H9 (cell line): ENCODE measurements around the gene SCD5. TPM values are rescaled to one million over a fixed set of nuclear protein-coding genes. Genes with fewer than 3 reads are reported as not detected.

ENCODE experiments used
- DNase-seq: peaks from one replicate; pipeline ENCODE4 v3.0.0-alpha.2; 2017
- H2AFZ ChIP-seq: one replicate; pipeline ENCODE4 v1.6.1; 2013; ENCODE audit warnings: mild to moderate bottlenecking, low read length, control low read depth, moderate library complexity
- H2AK5ac ChIP-seq: 2 replicates; pipeline ENCODE4 v1.6.1; 2013; ENCODE audit warnings: low read length, control low read depth, mixed read lengths; ENCODE audit not compliant: insufficient read length
- H2BK120ac ChIP-seq: one replicate; pipeline ENCODE4 v1.6.1; 2013; ENCODE audit warnings: low read depth, mild to moderate bottlenecking, low read length, control low read depth, inconsistent platforms; ENCODE audit not compliant: poor library complexity, severe bottlenecking
- H2BK12ac ChIP-seq: 2 replicates; pipeline ENCODE4 v1.6.1; 2013; ENCODE audit warnings: low read length, control low read depth, mixed read lengths, low read depth; ENCODE audit not compliant: insufficient read length
- H2BK15ac ChIP-seq: 2 replicates; pipeline ENCODE4 v1.6.1; 2013; ENCODE audit warnings: low read depth, low read length, control low read depth
- H2BK20ac ChIP-seq: one replicate; pipeline ENCODE4 v1.6.1; 2013; ENCODE audit warnings: low read depth, mild to moderate bottlenecking, low read length, control low read depth, inconsistent platforms; ENCODE audit not compliant: poor library complexity, severe bottlenecking
- H2BK5ac ChIP-seq: 2 replicates; pipeline ENCODE4 v1.6.1; 2013; ENCODE audit warnings: low read length, control low read depth, mixed read lengths; ENCODE audit not compliant: insufficient read length
- H3K14ac ChIP-seq: 2 replicates; pipeline ENCODE4 v1.6.1; 2013; ENCODE audit warnings: low read length, control low read depth; ENCODE audit not compliant: insufficient read depth
- H3K18ac ChIP-seq: 2 replicates; pipeline ENCODE4 v1.6.1; 2013; ENCODE audit warnings: low read depth, mild to moderate bottlenecking, mixed read lengths, low read length, control low read depth; ENCODE audit not compliant: insufficient read length
- H3K23ac ChIP-seq: 2 replicates; pipeline ENCODE4 v1.6.1; 2013; ENCODE audit warnings: low read length, control low read depth, mixed read lengths, low read depth; ENCODE audit not compliant: insufficient read length
- H3K23me2 ChIP-seq: 2 replicates; pipeline ENCODE4 v1.6.1; 2013; ENCODE audit warnings: low read depth, mild to moderate bottlenecking, mixed read lengths, low read length, control low read depth; ENCODE audit not compliant: insufficient read length, poor library complexity, severe bottlenecking
- H3K27ac ChIP-seq: 2 replicates; pipeline ENCODE4 v1.5.1; 2013; ENCODE audit warnings: low read length, control low read depth, mixed read lengths, low read depth; ENCODE audit not compliant: insufficient read length
- H3K27me3 ChIP-seq: 2 replicates; pipeline ENCODE4 v1.6.1; 2013; ENCODE audit warnings: low read length, control low read depth, inconsistent platforms; ENCODE audit not compliant: insufficient read depth
- H3K4ac ChIP-seq: 2 replicates; pipeline ENCODE4 v1.6.1; 2013; ENCODE audit warnings: low read depth, mild to moderate bottlenecking, control low read depth, inconsistent platforms, low read length, moderate library complexity
- H3K4me1 ChIP-seq: 2 replicates; pipeline ENCODE4 v1.6.1; 2013; ENCODE audit warnings: low read length, control low read depth, inconsistent platforms; ENCODE audit not compliant: insufficient read depth
- H3K4me2 ChIP-seq: 2 replicates; pipeline ENCODE4 v1.6.1; 2013; ENCODE audit warnings: low read length, control low read depth, mixed read lengths; ENCODE audit not compliant: insufficient read length, insufficient read depth
- H3K56ac ChIP-seq: 2 replicates; pipeline ENCODE4 v1.6.1; 2013; ENCODE audit warnings: low read depth, mild to moderate bottlenecking, mixed read lengths, low read length, control low read depth; ENCODE audit not compliant: insufficient read length
- H3K79me1 ChIP-seq: 2 replicates; pipeline ENCODE4 v1.6.1; 2013; ENCODE audit warnings: low read depth, mild to moderate bottlenecking, moderate library complexity, low read length, control low read depth, inconsistent platforms; ENCODE audit not compliant: insufficient read depth, poor library complexity, severe bottlenecking
- H3K79me2 ChIP-seq: 2 replicates; pipeline ENCODE4 v1.6.1; 2013; ENCODE audit warnings: low read length, control low read depth, inconsistent platforms; ENCODE audit not compliant: insufficient read depth
- H3K9ac ChIP-seq: 2 replicates; pipeline ENCODE4 v1.6.1; 2013; ENCODE audit warnings: low read length, control low read depth, mixed read lengths; ENCODE audit not compliant: insufficient read length; ENCODE audit errors: extremely low read depth
- H3K9me3 ChIP-seq: one replicate; pipeline ENCODE4 v1.6.1; 2013; ENCODE audit warnings: low read depth, low read length, inconsistent platforms; ENCODE audit not compliant: control insufficient read depth
- H3T11ph ChIP-seq: one replicate; pipeline ENCODE4 v1.6.1; 2013; ENCODE audit warnings: mild to moderate bottlenecking, low read length, control low read depth, inconsistent platforms
- H4K20me1 ChIP-seq: one replicate; pipeline ENCODE4 v1.6.1; 2013; ENCODE audit not compliant: control insufficient read depth, insufficient read length, insufficient read depth
- H4K5ac ChIP-seq: 2 replicates; pipeline ENCODE4 v1.6.1; 2013; ENCODE audit warnings: low read depth, mild to moderate bottlenecking, mixed read lengths, low read length, control low read depth; ENCODE audit not compliant: insufficient read length
- H4K8ac ChIP-seq: replicated peaks from 2 replicates; pipeline ENCODE4 v1.6.1; 2013; ENCODE audit warnings: low read length, control low read depth, mixed read lengths, low read depth; ENCODE audit not compliant: insufficient read length
- H4K91ac ChIP-seq: 2 replicates; pipeline ENCODE4 v1.6.1; 2013; ENCODE audit warnings: low read depth, mild to moderate bottlenecking, moderate library complexity, mixed read lengths, low read length, control low read depth; ENCODE audit not compliant: insufficient read length
- H3K27ac Mint-ChIP-seq, 3 experiments: 2 replicates in 2 of 3; 3 replicates in 1 of 3; pipeline ENCODE4 v1.8.0; 2020 to 2021; ENCODE audit warnings: mixed read lengths in 3 of 3, mild to moderate bottlenecking in 1 of 3, moderate library complexity in 1 of 3
- H3K27me3 Mint-ChIP-seq: 2 replicates; pipeline ENCODE4 v1.8.0; 2021; ENCODE audit warnings: low read depth, mild to moderate bottlenecking, moderate library complexity, mixed read lengths
- H3K36me3 Mint-ChIP-seq, 3 experiments: 2 replicates in 2 of 3; 3 replicates in 1 of 3; pipeline ENCODE4 v1.8.0; 2020 to 2021; ENCODE audit warnings: low read depth in 3 of 3, mixed read lengths in 3 of 3; ENCODE audit not compliant: insufficient read depth in 1 of 3
- H3K4me1 Mint-ChIP-seq, 2 experiments: 2 replicates each; pipeline ENCODE4 v1.8.0; 2020; ENCODE audit warnings: mixed read lengths in 2 of 2
- H3K4me3 Mint-ChIP-seq, 2 experiments: 2 replicates in 1 of 2; 3 replicates in 1 of 2; pipeline ENCODE4 v1.8.0; 2020 to 2021; ENCODE audit warnings: mild to moderate bottlenecking in 2 of 2, mixed read lengths in 2 of 2, moderate library complexity in 1 of 2
- H3K9me3 Mint-ChIP-seq, 2 experiments: 2 replicates in 1 of 2; 3 replicates in 1 of 2; pipeline ENCODE4 v1.8.0; 2020; ENCODE audit warnings: mild to moderate bottlenecking in 2 of 2, mixed read lengths in 2 of 2, moderate library complexity in 1 of 2
- WGBS: extraction: QIAGEN DNeasy Blood & Tissue Kit; methylation state at CpG from one replicate; pipeline ENCODE4 v1.1.7; 2013; ENCODE audit warnings: missing lambda C conversion rate, low lambda C conversion rate, mixed read lengths; ENCODE audit not compliant: insufficient read length; ENCODE audit errors: extremely low coverage; 5-methylcytosine and 5-hydroxymethylcytosine counted together
- total RNA-seq: library from RNA; stranded (reverse); gene quantifications from 2 replicates; pipeline ENCODE4 v1.2.1, GENCODE V29; 2021
- TF ChIP-seq, protein P1 (sequence below): fragments of 200-600 bp; sonication (generic); conservative IDR thresholded peaks from 3 replicates; pipeline ENCODE4 v1.8.0; 2021; ENCODE audit warnings: antibody characterized with exemption, mild to moderate bottlenecking

SCD5 gene
- total RNA-seq, 1 experiment from 2014 or later, result 0.68 TPM

DNA sequence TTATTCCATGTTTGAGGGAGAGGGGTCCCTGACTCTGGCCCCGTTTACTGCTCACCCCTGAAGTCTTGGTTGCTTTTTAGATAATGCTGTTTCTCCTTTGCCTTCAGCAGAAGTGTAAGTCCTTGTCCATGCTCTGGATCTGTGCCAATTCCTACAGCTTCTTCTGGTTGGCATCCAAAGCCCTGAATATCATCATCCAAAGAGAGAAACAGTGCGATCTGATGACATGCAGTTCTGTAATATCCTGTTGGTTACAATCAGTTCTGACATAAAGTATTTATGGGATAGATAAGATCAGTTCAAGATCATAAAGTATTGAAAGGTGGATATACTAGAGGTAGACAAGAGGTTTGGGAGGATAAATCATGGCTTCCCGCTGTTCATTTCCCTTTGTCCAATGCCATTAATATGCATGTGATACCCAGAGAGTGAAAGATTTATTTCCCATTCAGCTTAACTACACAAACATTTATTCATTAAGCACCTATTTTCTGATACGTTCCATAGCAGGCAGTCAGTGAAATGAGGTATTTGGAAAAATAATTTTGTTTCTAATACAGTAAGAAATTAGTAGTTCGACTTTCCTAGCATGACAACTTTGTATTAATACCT, 183.7 kb downstream of the SCD5 start:
- H3K9me3 Mint-ChIP-seq, result no peaks in the 10 kb centered on the region
- WGBS, result no CpG with 5 or more reads among the region's 5 CpGs
- Histone ChIP-seq H2BK15ac (no peak overlapping the region), H3K79me1 (no peaks in the 10 kb centered on the region), H3K4me1 (no peaks in the 10 kb centered on the region; the same call in 1 of the 2 replicates), H2BK120ac (no peak overlapping the region), H3K4ac (no peak overlapping the region), H4K8ac (no peak overlapping the region), H4K5ac (no peak overlapping the region), H3K9ac (no peak overlapping the region), H3K23ac (no peak overlapping the region), H2BK12ac (no peak overlapping the region), H3K56ac (no peak overlapping the region), H3K18ac (no peak overlapping the region), H3K14ac (no peak overlapping the region), H2BK5ac (no peak overlapping the region), H3K23me2 (no peaks in the 10 kb centered on the region), H3K4me2 (no peak overlapping the region), H3K9me3 (no peaks in the 10 kb centered on the region), H3K79me2 (no peaks in the 10 kb centered on the region), H4K91ac (no peak overlapping the region), H3T11ph (no peak overlapping the region), H3K27ac (no peak overlapping the region), H2AK5ac (no peak overlapping the region), H4K20me1 (no peaks in the 10 kb centered on the region), H2BK20ac (no peak overlapping the region), H3K27me3 (no peaks in the 10 kb centered on the region; the same call in 1 of the 2 replicates), H2AFZ (no peak overlapping the region)
- H3K27me3 Mint-ChIP-seq, result no peaks in the 10 kb centered on the region
- no peak overlapping the region for H3K4me3 Mint-ChIP-seq
- no peaks in the 10 kb centered on the region for H3K36me3 Mint-ChIP-seq
- H3K27ac Mint-ChIP-seq, result no peak overlapping the region
- H3K4me1 Mint-ChIP-seq, result peaks cover 4 to 7% of the 10 kb centered on the region in 2 experiments
- no peak for DNase-seq
- TF ChIP-seq, protein P1, sequence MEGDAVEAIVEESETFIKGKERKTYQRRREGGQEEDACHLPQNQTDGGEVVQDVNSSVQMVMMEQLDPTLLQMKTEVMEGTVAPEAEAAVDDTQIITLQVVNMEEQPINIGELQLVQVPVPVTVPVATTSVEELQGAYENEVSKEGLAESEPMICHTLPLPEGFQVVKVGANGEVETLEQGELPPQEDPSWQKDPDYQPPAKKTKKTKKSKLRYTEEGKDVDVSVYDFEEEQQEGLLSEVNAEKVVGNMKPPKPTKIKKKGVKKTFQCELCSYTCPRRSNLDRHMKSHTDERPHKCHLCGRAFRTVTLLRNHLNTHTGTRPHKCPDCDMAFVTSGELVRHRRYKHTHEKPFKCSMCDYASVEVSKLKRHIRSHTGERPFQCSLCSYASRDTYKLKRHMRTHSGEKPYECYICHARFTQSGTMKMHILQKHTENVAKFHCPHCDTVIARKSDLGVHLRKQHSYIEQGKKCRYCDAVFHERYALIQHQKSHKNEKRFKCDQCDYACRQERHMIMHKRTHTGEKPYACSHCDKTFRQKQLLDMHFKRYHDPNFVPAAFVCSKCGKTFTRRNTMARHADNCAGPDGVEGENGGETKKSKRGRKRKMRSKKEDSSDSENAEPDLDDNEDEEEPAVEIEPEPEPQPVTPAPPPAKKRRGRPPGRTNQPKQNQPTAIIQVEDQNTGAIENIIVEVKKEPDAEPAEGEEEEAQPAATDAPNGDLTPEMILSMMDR, result no peak
